Measurements from ENCODE around the gene CD86.

The CD86 gene

GRCh38 chr3:122077293-122078234, 22.4 kb downstream of the CD86 start:
- ChIA-PET POLR2A (no interaction called here), CTCF (no interaction called here)
- TF ChIP-seq SUZ12 (IDR thresholded peaks at IDR 0.05), result no peak
- TF ChIP-seq HDGF (IDR thresholded peaks at IDR 0.05; ENCODE audit: borderline replicate concordance), result no peak
- TF ChIP-seq L3MBTL2 (conservative IDR thresholded peaks at IDR 0.05), result no peak
- no peak for TF ChIP-seq LEF1 (IDR thresholded peaks at IDR 0.05; ENCODE audit: borderline replicate concordance)
- TF ChIP-seq FOXM1 (IDR thresholded peaks at IDR 0.05; ENCODE audit: borderline replicate concordance), result no peak
- no peak for TF ChIP-seq CTBP1 (IDR thresholded peaks at IDR 0.05; ENCODE audit: borderline replicate concordance)
- no peak for TF ChIP-seq NFRKB (IDR thresholded peaks at IDR 0.05)
- TF ChIP-seq BHLHE40 (IDR thresholded peaks at IDR 0.05; ENCODE audit: borderline replicate concordance), result no peak
- TF ChIP-seq SP1 (IDR thresholded peaks at IDR 0.05), result no peak
- TF ChIP-seq ELF4 (IDR thresholded peaks at IDR 0.05), result no peak
- DNase-seq (ENCODE audit: extremely low spot score), result no peak

GRCh38 chr3:122078235-122078935, 23.2 kb downstream of the CD86 start:
- ChIA-PET POLR2A (no interaction called here), CTCF (no interaction called here)
- DNase-seq (ENCODE audit: extremely low spot score), result no peak
- no peak for TF ChIP-seq FOXA1 (IDR thresholded peaks at IDR 0.05)
- no peak for TF ChIP-seq L3MBTL2 (conservative IDR thresholded peaks at IDR 0.05)
- TF ChIP-seq ELF4 (IDR thresholded peaks at IDR 0.05), result no peak
- TF ChIP-seq LEF1 (IDR thresholded peaks at IDR 0.05; ENCODE audit: borderline replicate concordance), result no peak
- TF ChIP-seq CTBP1 (IDR thresholded peaks at IDR 0.05; ENCODE audit: borderline replicate concordance), result no peak
- TF ChIP-seq TARDBP (IDR thresholded peaks at IDR 0.05), result no peak
- no peak for TF ChIP-seq FOXK2 (IDR thresholded peaks at IDR 0.05)
- no peak for TF ChIP-seq SP1 (IDR thresholded peaks at IDR 0.05)
- no peak for TF ChIP-seq BHLHE40 (IDR thresholded peaks at IDR 0.05; ENCODE audit: borderline replicate concordance)
- TF ChIP-seq PKNOX1 (IDR thresholded peaks at IDR 0.05), result no peak
- TF ChIP-seq ARNT (IDR thresholded peaks at IDR 0.05), result no peak
- TF ChIP-seq NFRKB (IDR thresholded peaks at IDR 0.05), result no peak
- no peak for TF ChIP-seq FOXM1 (IDR thresholded peaks at IDR 0.05; ENCODE audit: borderline replicate concordance)
- no peak for TF ChIP-seq SUZ12 (IDR thresholded peaks at IDR 0.05)
- no peak for TF ChIP-seq ZNF384 (IDR thresholded peaks at IDR 0.05)

- DNase-seq (ENCODE audit: extremely low spot score), result no peak
- ChIA-PET POLR2A (no interaction called here), CTCF (no interaction called here)
- TF ChIP-seq NFRKB (IDR thresholded peaks at IDR 0.05) (no peak), ARNT (IDR thresholded peaks at IDR 0.05) (no peak), CTBP1 (IDR thresholded peaks at IDR 0.05; ENCODE audit: borderline replicate concordance) (no peak), FOXM1 (IDR thresholded peaks at IDR 0.05; ENCODE audit: borderline replicate concordance) (no peak), FOXA1 (IDR thresholded peaks at IDR 0.05) (no peak), PKNOX1 (IDR thresholded peaks at IDR 0.05) (no peak), HDGF (IDR thresholded peaks at IDR 0.05; ENCODE audit: borderline replicate concordance) (no peak), SUZ12 (IDR thresholded peaks at IDR 0.05) (no peak), SP1 (IDR thresholded peaks at IDR 0.05) (no peak)
Measured at GRCh38 chr3:122079524-122080206, 24.5 kb downstream of the CD86 start.

- ChIA-PET CTCF (no interaction called here), POLR2A (no interaction called here)
- no peak for DNase-seq (ENCODE audit: extremely low spot score)
- TF ChIP-seq FOXA1 (IDR thresholded peaks at IDR 0.05), result no peak
- TF ChIP-seq FOXM1 (IDR thresholded peaks at IDR 0.05; ENCODE audit: borderline replicate concordance), result no peak
Measured at GRCh38 chr3:122080207-122080587, 25.0 kb downstream of the CD86 start.

- ChIA-PET POLR2A (no interaction called here), CTCF (no interaction called here)
- DNase-seq (ENCODE audit: extremely low spot score), result no peak
- no peak for TF ChIP-seq BHLHE40 (IDR thresholded peaks at IDR 0.05; ENCODE audit: borderline replicate concordance)
- no peak for TF ChIP-seq SP1 (IDR thresholded peaks at IDR 0.05)
- TF ChIP-seq TARDBP (IDR thresholded peaks at IDR 0.05), result no peak
Measured at GRCh38 chr3:122081543-122082247, 26.5 kb downstream of the CD86 start.

GRCh38 chr3:122082357-122082756, 27.2 kb downstream of the CD86 start:
- TF ChIP-seq NFRKB (IDR thresholded peaks at IDR 0.05) (no peak), L3MBTL2 (conservative IDR thresholded peaks at IDR 0.05) (no peak), ELF4 (IDR thresholded peaks at IDR 0.05) (no peak), TARDBP (IDR thresholded peaks at IDR 0.05) (no peak)
- ChIA-PET CTCF (no interaction called here), POLR2A (no interaction called here)
- DNase-seq (ENCODE audit: extremely low spot score), result no peak

All from HEK293T (cell line).